Measurements from ENCODE around the gene PLAC9. TPM values are rescaled to one million over a fixed set of nuclear protein-coding genes. Genes with fewer than 3 reads are reported as not detected.

Gene PLAC9
- total and polyA plus RNA-seq, 2 donors = 7.9 to 9.8 TPM

DNA sequence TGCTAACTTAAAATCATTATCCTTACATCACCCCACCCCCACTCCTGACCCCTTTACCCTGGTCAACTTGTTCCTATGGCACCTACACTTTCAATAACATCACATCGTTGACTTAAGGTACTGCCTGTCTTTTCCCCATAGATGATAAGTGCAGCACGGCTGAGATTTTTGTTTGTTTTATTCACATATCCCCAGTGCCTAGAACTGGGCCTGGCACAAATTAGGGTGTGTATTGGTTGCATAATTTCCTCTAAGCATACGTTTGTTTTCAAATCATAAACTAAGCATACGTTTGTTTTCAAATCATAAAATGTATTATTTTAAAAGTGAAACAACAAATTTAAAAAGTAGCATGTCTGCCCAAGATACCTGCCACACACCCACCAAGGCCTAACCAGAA lies 37.5 kb downstream of the PLAC9 start:
- no peak for DNase-seq (ENCODE audit: low read depth in 6 of 9, low spot score in 9 of 9)
- Histone ChIP-seq H3K4me1 (ENCODE audit: control insufficient read depth in 2 of 2, insufficient read depth in 2 of 2, low read length in 2 of 2) (peaks cover 0 to 6% of the 10 kb centered on the region in 2 donors), H3K9me3 (ENCODE audit: control insufficient read depth in 2 of 2, insufficient read depth in 1 of 2, low read length in 1 of 2) (no peaks in the 10 kb centered on the region), H3K27ac (ENCODE audit: low read depth in 1 of 2, low read length in 1 of 2) (no peak overlapping the region), H3K27me3 (ENCODE audit: control insufficient read depth in 2 of 2, insufficient read depth in 1 of 2, low read length in 1 of 2) (no peaks in the 10 kb centered on the region), H3K4me3 (ENCODE audit: low read length in 2 of 2) (no peak overlapping the region), H3K36me3 (ENCODE audit: control insufficient read depth in 2 of 2, insufficient read depth in 2 of 2, low read length in 1 of 2) (peaks cover 73 to 81% of the 10 kb centered on the region in 2 donors)
- 94% methylated on average over 4 of the region's 4 CpGs for WGBS

- 96% methylated on average over 10 of the region's 10 CpGs for WGBS
- Histone ChIP-seq H3K36me3 (ENCODE audit: control insufficient read depth in 2 of 2, insufficient read depth in 2 of 2, low read length in 1 of 2) (peaks cover 67 to 77% of the 10 kb centered on the region in 2 donors), H3K4me3 (ENCODE audit: low read length in 2 of 2) (no peak overlapping the region), H3K4me1 (ENCODE audit: control insufficient read depth in 2 of 2, insufficient read depth in 2 of 2, low read length in 2 of 2) (peaks cover 0 to 6% of the 10 kb centered on the region in 2 donors), H3K9me3 (ENCODE audit: control insufficient read depth in 2 of 2, insufficient read depth in 1 of 2, low read length in 1 of 2) (no peaks in the 10 kb centered on the region), H3K27ac (ENCODE audit: low read depth in 1 of 2, low read length in 1 of 2) (no peak overlapping the region), H3K27me3 (ENCODE audit: control insufficient read depth in 2 of 2, insufficient read depth in 1 of 2, low read length in 1 of 2) (no peaks in the 10 kb centered on the region)
- no peak for DNase-seq (ENCODE audit: low read depth in 6 of 9, low spot score in 9 of 9)
These were observed 38.1 kb downstream of the PLAC9 start for GRCh38 chr10:80170641-80171040.

DNA sequence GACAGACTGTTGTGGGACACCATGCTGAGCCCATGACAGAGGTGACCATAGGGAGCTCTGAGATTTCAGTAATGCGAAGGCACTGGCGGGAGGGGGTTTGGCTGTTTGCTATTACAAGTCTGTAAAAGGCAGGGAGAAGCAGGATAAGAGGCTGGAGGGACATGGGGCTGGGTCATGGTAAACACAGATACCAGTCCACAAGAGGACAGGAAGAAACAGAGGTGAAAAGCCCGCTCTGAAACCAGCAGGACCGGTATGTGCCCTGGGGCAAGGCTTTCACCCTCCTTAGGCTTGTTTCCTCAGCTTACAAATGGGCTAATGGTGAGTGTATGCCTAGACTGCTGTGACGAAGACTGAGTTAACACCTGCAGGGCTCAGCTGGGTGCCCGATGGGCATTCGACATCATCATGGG lies 38.7 kb downstream of the PLAC9 start:
- Histone ChIP-seq H3K9me3 (ENCODE audit: control insufficient read depth in 2 of 2, insufficient read depth in 1 of 2, low read length in 1 of 2) (no peaks in the 10 kb centered on the region), H3K27me3 (ENCODE audit: control insufficient read depth in 2 of 2, insufficient read depth in 1 of 2, low read length in 1 of 2) (no peaks in the 10 kb centered on the region), H3K27ac (ENCODE audit: low read depth in 1 of 2, low read length in 1 of 2) (no peak overlapping the region), H3K4me3 (ENCODE audit: low read length in 2 of 2) (no peak overlapping the region), H3K36me3 (ENCODE audit: control insufficient read depth in 2 of 2, insufficient read depth in 2 of 2, low read length in 1 of 2) (peaks cover 61 to 71% of the 10 kb centered on the region in 2 donors), H3K4me1 (ENCODE audit: control insufficient read depth in 2 of 2, insufficient read depth in 2 of 2, low read length in 2 of 2) (peaks cover 0 to 6% of the 10 kb centered on the region in 2 donors)
- 96% methylated on average over 7 of the region's 7 CpGs for WGBS
- DNase-seq (ENCODE audit: low read depth in 6 of 9, low spot score in 9 of 9) = no peak

- peaks cover 45 to 54% of the 10 kb centered on the region in 2 donors for H3K36me3 ChIP-seq (ENCODE audit: control insufficient read depth in 2 of 2, insufficient read depth in 2 of 2, low read length in 1 of 2)
- H3K4me3 ChIP-seq (ENCODE audit: low read length in 2 of 2) = no peak overlapping the region
- no peaks in the 10 kb centered on the region for H3K27me3 ChIP-seq (ENCODE audit: control insufficient read depth in 2 of 2, insufficient read depth in 1 of 2, low read length in 1 of 2)
- H3K9me3 ChIP-seq (ENCODE audit: control insufficient read depth in 2 of 2, insufficient read depth in 1 of 2, low read length in 1 of 2) = no peaks in the 10 kb centered on the region
- peak overlapping the region in 1 of 2 donors; percentile 30 for H3K27ac ChIP-seq (ENCODE audit: low read depth in 1 of 2, low read length in 1 of 2)
- H3K4me1 ChIP-seq (ENCODE audit: control insufficient read depth in 2 of 2, insufficient read depth in 2 of 2, low read length in 2 of 2) = peaks cover 0 to 6% of the 10 kb centered on the region in 2 donors
- 93% methylated on average over 5 of the region's 5 CpGs for WGBS
- DNase-seq (ENCODE audit: low read depth in 6 of 9, low spot score in 9 of 9) = no peak
These were observed 40.4 kb downstream of the PLAC9 start for GRCh38 chr10:80172896-80173295.

DNA sequence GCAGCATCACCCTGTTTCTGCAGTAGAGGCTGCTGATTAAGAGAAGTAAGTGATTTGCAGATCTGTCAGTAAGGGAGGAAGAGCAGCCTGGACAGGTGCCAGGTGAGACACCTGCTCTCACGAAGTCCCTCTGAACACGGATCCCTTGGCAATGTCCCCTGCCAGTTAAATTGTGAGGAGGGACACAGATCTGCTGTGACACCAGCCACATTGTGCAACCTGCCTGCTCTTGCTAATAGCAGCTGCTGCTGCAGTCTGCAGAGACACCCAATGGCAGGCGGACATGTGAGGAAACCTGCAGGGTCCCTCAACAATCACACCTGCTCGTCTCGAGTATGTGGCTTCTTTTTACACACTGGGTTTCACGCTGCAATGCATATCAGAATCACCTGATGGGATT lies 40.9 kb downstream of the PLAC9 start:
- Histone ChIP-seq H3K27ac (ENCODE audit: low read depth in 1 of 2, low read length in 1 of 2) (peak overlapping the region in 1 of 2 donors; percentile 30), H3K4me1 (ENCODE audit: control insufficient read depth in 2 of 2, insufficient read depth in 2 of 2, low read length in 2 of 2) (peaks cover 0 to 9% of the 10 kb centered on the region in 2 donors), H3K27me3 (ENCODE audit: control insufficient read depth in 2 of 2, insufficient read depth in 1 of 2, low read length in 1 of 2) (no peaks in the 10 kb centered on the region), H3K4me3 (ENCODE audit: low read length in 2 of 2) (no peak overlapping the region), H3K36me3 (ENCODE audit: control insufficient read depth in 2 of 2, insufficient read depth in 2 of 2, low read length in 1 of 2) (peaks cover 44 to 53% of the 10 kb centered on the region in 2 donors), H3K9me3 (ENCODE audit: control insufficient read depth in 2 of 2, insufficient read depth in 1 of 2, low read length in 1 of 2) (no peaks in the 10 kb centered on the region)
- WGBS = 76% methylated on average over 6 of the region's 6 CpGs
- peak in 2 of 9 donors; percentile 24 to 55 for DNase-seq (ENCODE audit: low read depth in 6 of 9, low spot score in 9 of 9)

- 97% methylated on average over 15 of the region's 15 CpGs for WGBS
- no peaks in the 10 kb centered on the region for H3K27me3 ChIP-seq (ENCODE audit: control insufficient read depth in 2 of 2, insufficient read depth in 1 of 2, low read length in 1 of 2)
- no peak overlapping the region for H3K4me3 ChIP-seq (ENCODE audit: low read length in 2 of 2)
- no peak for DNase-seq (ENCODE audit: low read depth in 6 of 9, low spot score in 9 of 9)
- peaks cover 38 to 45% of the 10 kb centered on the region in 2 donors for H3K36me3 ChIP-seq (ENCODE audit: control insufficient read depth in 2 of 2, insufficient read depth in 2 of 2, low read length in 1 of 2)
- H3K9me3 ChIP-seq (ENCODE audit: control insufficient read depth in 2 of 2, insufficient read depth in 1 of 2, low read length in 1 of 2) = no peaks in the 10 kb centered on the region
- no peak overlapping the region for H3K27ac ChIP-seq (ENCODE audit: low read depth in 1 of 2, low read length in 1 of 2)
- peaks cover 0 to 16% of the 10 kb centered on the region in 2 donors for H3K4me1 ChIP-seq (ENCODE audit: control insufficient read depth in 2 of 2, insufficient read depth in 2 of 2, low read length in 2 of 2)
These were observed 42.3 kb downstream of the PLAC9 start for GRCh38 chr10:80174641-80175395.

GRCh38 chr10:80176526-80176925 lies 44.0 kb downstream of the PLAC9 start:
- Histone ChIP-seq H3K9me3 (ENCODE audit: control insufficient read depth in 2 of 2, insufficient read depth in 1 of 2, low read length in 1 of 2) (no peaks in the 10 kb centered on the region), H3K27me3 (ENCODE audit: control insufficient read depth in 2 of 2, insufficient read depth in 1 of 2, low read length in 1 of 2) (no peaks in the 10 kb centered on the region), H3K4me3 (ENCODE audit: low read length in 2 of 2) (no peak overlapping the region), H3K36me3 (ENCODE audit: control insufficient read depth in 2 of 2, insufficient read depth in 2 of 2, low read length in 1 of 2) (peaks cover 28 to 44% of the 10 kb centered on the region in 2 donors), H3K27ac (ENCODE audit: low read depth in 1 of 2, low read length in 1 of 2) (no peak overlapping the region), H3K4me1 (ENCODE audit: control insufficient read depth in 2 of 2, insufficient read depth in 2 of 2, low read length in 2 of 2) (peaks cover 0 to 20% of the 10 kb centered on the region in 2 donors)
- no peak for DNase-seq (ENCODE audit: low read depth in 6 of 9, low spot score in 9 of 9)
- WGBS = 97% methylated on average over 6 of the region's 6 CpGs

GRCh38 chr10:80177781-80178636 lies 45.5 kb downstream of the PLAC9 start:
- Histone ChIP-seq H3K27me3 (ENCODE audit: control insufficient read depth in 2 of 2, insufficient read depth in 1 of 2, low read length in 1 of 2) (no peaks in the 10 kb centered on the region), H3K36me3 (ENCODE audit: control insufficient read depth in 2 of 2, insufficient read depth in 2 of 2, low read length in 1 of 2) (peaks cover 15 to 33% of the 10 kb centered on the region in 2 donors), H3K4me3 (ENCODE audit: low read length in 2 of 2) (no peak overlapping the region), H3K27ac (ENCODE audit: low read depth in 1 of 2, low read length in 1 of 2) (no peak overlapping the region), H3K4me1 (ENCODE audit: control insufficient read depth in 2 of 2, insufficient read depth in 2 of 2, low read length in 2 of 2) (peaks cover 0 to 18% of the 10 kb centered on the region in 2 donors), H3K9me3 (ENCODE audit: control insufficient read depth in 2 of 2, insufficient read depth in 1 of 2, low read length in 1 of 2) (no peaks in the 10 kb centered on the region)
- WGBS = 87% methylated on average over 12 of the region's 12 CpGs
- DNase-seq (ENCODE audit: low read depth in 6 of 9, low spot score in 9 of 9) = no peak

DNA sequence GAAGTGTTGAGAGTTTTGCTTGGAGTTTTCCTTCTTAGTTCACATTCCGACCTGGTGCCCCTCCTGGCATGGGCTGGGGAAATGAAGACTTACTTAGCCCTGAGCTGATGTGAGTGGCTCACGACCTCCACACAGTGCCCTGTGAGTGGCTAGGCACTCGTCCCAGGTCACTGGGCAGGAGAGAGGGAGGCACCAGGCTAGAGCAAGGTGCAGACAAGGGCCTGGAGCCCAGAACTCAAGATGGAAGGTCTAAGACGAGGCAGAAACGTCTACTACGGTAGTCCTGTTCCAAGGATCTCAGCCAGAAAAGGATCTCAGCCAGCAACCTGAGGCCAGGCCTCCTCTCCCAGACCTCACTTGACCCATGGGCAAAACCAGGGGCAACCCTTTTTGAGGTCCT lies 50.5 kb downstream of the PLAC9 start:
- Histone ChIP-seq H3K27me3 (ENCODE audit: control insufficient read depth in 2 of 2, insufficient read depth in 1 of 2, low read length in 1 of 2) (no peaks in the 10 kb centered on the region), H3K36me3 (ENCODE audit: control insufficient read depth in 2 of 2, insufficient read depth in 2 of 2, low read length in 1 of 2) (peaks cover 15 to 33% of the 10 kb centered on the region in 2 donors), H3K9me3 (ENCODE audit: control insufficient read depth in 2 of 2, insufficient read depth in 1 of 2, low read length in 1 of 2) (peaks cover 1 to 7% of the 10 kb centered on the region in 2 donors), H3K27ac (ENCODE audit: low read depth in 1 of 2, low read length in 1 of 2) (no peak overlapping the region), H3K4me1 (ENCODE audit: control insufficient read depth in 2 of 2, insufficient read depth in 2 of 2, low read length in 2 of 2) (peaks cover 24 to 47% of the 10 kb centered on the region in 2 donors), H3K4me3 (ENCODE audit: low read length in 2 of 2) (no peak overlapping the region)
- DNase-seq (ENCODE audit: low read depth in 6 of 9, low spot score in 9 of 9) = no peak
- 98% methylated on average over 6 of the region's 6 CpGs for WGBS
